GM12875 (cell line): ENCODE results near the gene LENG9.

Experiments used
- H3K4me3 ChIP-seq: one replicate; pipeline ENCODE4 v1.5.1; 2011; ENCODE audit warnings: low read depth, low read length, control low read depth
- CTCF ChIP-seq: IDR thresholded peaks from 2 replicates; pipeline ENCODE4 v1.5.1; 2011; ENCODE audit warnings: low read depth, mild to moderate bottlenecking, control low read depth, inconsistent platforms, low read length, moderate library complexity, borderline replicate concordance; ENCODE audit not compliant: insufficient read depth

Gene LENG9

GRCh38 chr19:54415901-54416673 is 47.5 kb downstream of the LENG9 start:
- TF ChIP-seq CTCF = no peak
- H3K4me3 ChIP-seq = no peak overlapping the region

GRCh38 chr19:54415208-54415900 is 48.2 kb downstream of the LENG9 start, which contains the start of gene TTYH1:
Gene TTYH1 (plus strand): TSS chr19:54415464. CDS start chr19:54415553, 89 bp downstream.
- TF ChIP-seq CTCF = peak; percentile 46; the same call in 1 of the 2 replicates
- no peak within 1 kb of the TSS for H3K4me3 ChIP-seq

- no peak overlapping the region for H3K4me3 ChIP-seq
- no peak for TF ChIP-seq CTCF
Measured at GRCh38 chr19:54414156-54414555, 49.4 kb downstream of the LENG9 start.

GRCh38 chr19:54412877-54413276 is 50.7 kb downstream of the LENG9 start:
- H3K4me3 ChIP-seq = no peak overlapping the region
- no peak for TF ChIP-seq CTCF
